ENCODE data around the gene LRRC43.

DNA sequence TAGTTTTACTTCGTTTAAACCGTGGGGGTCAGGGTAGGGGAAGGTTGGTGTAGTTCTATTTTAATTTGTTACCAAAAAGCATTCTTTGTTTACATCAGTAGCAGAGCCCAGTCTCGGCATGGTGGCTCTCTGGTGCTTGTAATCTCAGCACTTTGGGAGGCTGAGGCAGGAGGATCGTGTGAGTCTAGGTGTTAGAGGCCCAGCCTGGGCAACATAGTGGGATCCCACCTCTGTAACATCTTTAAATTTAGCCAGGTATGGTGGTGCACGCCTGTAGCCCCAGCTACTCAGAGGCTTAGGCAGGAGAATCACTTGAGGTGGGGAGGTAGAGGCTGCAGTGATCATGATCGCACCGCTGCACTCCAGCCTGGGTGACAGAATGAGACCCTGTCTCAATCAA, 2.2 kb downstream of the LRRC43 start:
- TF ChIP-seq ZNF274 (IDR thresholded peaks at IDR 0.05; ENCODE audit: low read depth, low read length) (no peak), SUZ12 (IDR thresholded peaks at IDR 0.05; ENCODE audit: extremely low read depth, insufficient read depth, insufficient read length) (no peak)
